ENCODE measurements around the gene UFSP2. TPM values are rescaled to one million over a fixed set of nuclear protein-coding genes. Genes with fewer than 3 reads are reported as not detected.

UFSP2 gene, protein sequence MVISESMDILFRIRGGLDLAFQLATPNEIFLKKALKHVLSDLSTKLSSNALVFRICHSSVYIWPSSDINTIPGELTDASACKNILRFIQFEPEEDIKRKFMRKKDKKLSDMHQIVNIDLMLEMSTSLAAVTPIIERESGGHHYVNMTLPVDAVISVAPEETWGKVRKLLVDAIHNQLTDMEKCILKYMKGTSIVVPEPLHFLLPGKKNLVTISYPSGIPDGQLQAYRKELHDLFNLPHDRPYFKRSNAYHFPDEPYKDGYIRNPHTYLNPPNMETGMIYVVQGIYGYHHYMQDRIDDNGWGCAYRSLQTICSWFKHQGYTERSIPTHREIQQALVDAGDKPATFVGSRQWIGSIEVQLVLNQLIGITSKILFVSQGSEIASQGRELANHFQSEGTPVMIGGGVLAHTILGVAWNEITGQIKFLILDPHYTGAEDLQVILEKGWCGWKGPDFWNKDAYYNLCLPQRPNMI
- 21.1 and 22.1 TPM in 2 replicates for total RNA-seq (ENCODE audit: low replicate concordance)
- long read RNA-seq, transcript UFSP2-201 (12 exons, 1,630 nt): major isoform, 89 of 107 reads
- long read RNA-seq, partial matches to known transcripts: 5 of 107 reads
- long read RNA-seq, other reads (novel, unspliced or antisense): 11 of 107 reads

DNA sequence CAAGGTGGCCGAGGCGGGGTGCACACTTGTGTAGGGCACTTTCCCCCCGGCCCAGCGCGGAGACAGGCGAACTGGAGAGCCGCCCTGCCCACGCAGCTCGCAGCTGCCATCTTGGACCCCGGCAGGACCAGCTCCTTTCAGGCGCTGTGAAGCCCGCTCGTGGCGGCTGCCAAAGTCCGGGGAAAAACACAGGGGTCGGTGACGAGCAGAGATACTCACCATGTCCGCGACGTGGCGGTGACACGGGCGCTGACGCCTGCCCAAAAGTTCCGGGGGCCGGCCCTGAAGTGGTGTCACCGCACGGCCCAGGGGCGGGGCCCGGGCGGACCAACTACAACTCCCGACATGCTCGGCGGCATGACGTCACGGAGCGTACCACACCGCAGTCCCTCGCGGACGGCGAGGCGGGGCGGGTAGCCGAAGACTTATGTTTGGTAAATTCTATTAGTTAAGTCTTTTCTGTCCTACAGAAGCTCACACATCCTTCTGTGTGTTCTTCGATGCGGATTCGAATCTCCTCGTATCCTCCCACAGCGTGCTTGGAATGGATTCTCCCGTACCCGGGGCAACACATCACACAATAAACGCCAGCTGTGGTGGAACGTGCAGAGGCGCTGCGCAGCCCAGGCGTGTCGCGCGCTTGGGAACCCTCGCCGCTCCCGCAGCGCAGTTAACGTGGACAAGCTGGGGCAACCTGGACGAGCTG lies at the start of gene UFSP2:
Gene UFSP2, minus strand, starts transcription at position 318 of the 706 bp plus-strand sequence. Its CDS starts 96 bp downstream, at position 222.
- H3K4me1 Mint-ChIP-seq (ENCODE audit: unreplicated experiment): peaks cover 16% of the 10 kb centered on the region
- DNase-seq (ENCODE audit: extremely low spot score, unreplicated experiment): peak; percentile 90
- peaks cover 8% of the 10 kb centered on the region for H3K36me3 Mint-ChIP-seq
- TF ChIP-seq, protein P1, sequence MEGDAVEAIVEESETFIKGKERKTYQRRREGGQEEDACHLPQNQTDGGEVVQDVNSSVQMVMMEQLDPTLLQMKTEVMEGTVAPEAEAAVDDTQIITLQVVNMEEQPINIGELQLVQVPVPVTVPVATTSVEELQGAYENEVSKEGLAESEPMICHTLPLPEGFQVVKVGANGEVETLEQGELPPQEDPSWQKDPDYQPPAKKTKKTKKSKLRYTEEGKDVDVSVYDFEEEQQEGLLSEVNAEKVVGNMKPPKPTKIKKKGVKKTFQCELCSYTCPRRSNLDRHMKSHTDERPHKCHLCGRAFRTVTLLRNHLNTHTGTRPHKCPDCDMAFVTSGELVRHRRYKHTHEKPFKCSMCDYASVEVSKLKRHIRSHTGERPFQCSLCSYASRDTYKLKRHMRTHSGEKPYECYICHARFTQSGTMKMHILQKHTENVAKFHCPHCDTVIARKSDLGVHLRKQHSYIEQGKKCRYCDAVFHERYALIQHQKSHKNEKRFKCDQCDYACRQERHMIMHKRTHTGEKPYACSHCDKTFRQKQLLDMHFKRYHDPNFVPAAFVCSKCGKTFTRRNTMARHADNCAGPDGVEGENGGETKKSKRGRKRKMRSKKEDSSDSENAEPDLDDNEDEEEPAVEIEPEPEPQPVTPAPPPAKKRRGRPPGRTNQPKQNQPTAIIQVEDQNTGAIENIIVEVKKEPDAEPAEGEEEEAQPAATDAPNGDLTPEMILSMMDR (conservative IDR thresholded peaks at IDR 0.05): peak; percentile 18
- H3K27me3 Mint-ChIP-seq: no peaks in the 10 kb centered on the region
- peak within 1 kb of the TSS; percentile 96 for H3K27ac Mint-ChIP-seq
- H3K9me3 Mint-ChIP-seq: no peaks in the 10 kb centered on the region
- peak within 1 kb of the TSS; percentile 95 for H3K4me3 Mint-ChIP-seq

DNA sequence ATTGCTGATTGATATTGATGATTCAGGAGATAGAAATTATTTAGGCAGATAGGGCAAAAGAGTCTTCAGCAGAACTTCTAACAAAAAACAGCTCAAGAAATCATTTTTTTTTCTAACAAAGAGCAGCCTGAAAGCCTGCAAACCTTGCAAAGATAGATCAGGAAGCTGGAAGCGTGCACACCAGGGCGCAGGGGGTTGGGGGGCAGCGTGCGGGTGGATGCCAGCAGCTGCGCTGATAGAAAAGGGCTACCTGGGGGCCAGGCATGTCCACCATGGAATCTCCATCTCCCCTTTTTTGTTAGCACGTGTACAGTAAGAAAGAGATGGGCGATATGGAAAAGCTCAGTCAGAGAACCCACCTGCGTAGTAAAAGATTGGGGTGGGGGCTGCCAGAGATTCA lies 47.5 kb upstream of the UFSP2 start:
- Mint-ChIP-seq H3K4me3 (no peak overlapping the region), H3K36me3 (no peaks in the 10 kb centered on the region), H3K4me1 (ENCODE audit: unreplicated experiment) (peaks cover 6% of the 10 kb centered on the region), H3K9me3 (no peaks in the 10 kb centered on the region), H3K27me3 (peaks cover 32% of the 10 kb centered on the region), H3K27ac (no peak overlapping the region)
- DNase-seq (ENCODE audit: extremely low spot score, unreplicated experiment): no peak
- TF ChIP-seq, protein P1 (conservative IDR thresholded peaks at IDR 0.05): no peak

DNA sequence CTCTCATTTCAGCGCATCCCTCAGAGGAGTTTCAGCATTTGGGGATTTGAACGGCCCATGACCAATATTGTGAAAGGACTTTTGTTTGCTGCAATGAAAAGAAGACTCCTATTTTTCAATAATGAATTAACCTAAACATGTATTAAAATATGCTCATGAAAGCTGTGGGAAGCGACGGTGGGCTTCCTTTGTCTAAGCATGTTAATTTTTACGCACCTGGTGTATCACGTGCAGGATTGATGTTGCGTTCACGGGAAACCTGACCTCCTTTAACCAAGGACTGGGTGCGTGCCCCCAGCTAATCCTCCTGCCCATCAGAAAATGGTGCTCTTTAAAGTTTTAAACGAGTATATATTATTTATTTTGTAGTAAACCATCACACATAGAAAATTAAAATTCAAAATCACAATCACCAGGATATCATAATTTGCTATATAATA lies 46.4 kb upstream of the UFSP2 start:
- H3K27ac Mint-ChIP-seq: peak overlapping the region; percentile 71
- TF ChIP-seq, protein P1 (conservative IDR thresholded peaks at IDR 0.05): no peak
- H3K9me3 Mint-ChIP-seq: no peaks in the 10 kb centered on the region
- H3K4me1 Mint-ChIP-seq (ENCODE audit: unreplicated experiment): peaks cover 6% of the 10 kb centered on the region
- H3K36me3 Mint-ChIP-seq: no peaks in the 10 kb centered on the region
- peaks cover 37% of the 10 kb centered on the region for H3K27me3 Mint-ChIP-seq
- DNase-seq (ENCODE audit: extremely low spot score, unreplicated experiment): no peak
- H3K4me3 Mint-ChIP-seq: peak overlapping the region; percentile 94

DNA sequence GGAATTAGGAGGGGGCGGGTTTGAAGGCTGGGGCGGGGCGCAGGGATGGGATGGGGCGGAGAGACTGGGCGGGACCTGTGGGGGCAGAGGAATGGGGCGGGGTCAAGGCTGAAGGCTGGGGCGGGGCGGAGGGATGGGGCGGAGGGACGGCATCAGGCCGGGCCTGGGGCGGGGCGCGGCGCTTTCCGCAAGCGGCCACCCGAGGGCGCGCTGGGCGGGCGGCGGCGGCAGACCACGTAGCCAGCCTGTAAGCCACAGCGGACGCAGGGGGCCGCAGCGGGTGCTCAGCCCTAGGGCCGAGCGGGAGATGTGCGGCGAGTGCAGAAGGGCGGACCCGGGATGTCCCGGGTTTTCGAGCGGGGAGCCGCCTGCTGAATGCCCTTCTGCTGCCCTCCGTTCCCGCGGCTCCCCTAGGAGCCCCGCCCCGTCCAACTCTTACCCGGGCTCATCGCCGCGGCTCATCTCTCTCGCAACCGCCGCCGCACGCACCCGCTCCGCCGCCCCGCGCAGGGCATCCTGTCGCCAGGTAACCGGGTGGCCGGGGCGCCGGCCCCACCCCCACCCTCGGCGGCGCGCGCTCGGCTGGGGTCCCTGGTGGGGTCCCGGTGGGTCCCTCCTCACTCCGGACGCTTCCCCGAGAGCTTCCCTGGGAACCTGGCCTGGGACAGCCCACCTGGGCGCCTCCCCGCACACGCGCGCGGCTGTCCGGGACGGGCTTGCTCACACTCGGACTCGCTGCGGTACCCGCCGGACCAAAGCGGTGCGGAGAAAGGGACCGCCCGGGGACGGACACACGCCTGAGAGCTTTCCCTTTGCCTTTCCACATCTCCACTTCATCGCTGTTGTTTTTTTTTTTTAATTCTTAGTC lies 45.7 kb upstream of the UFSP2 start, which contains the start of gene CCDC110:
Gene CCDC110, minus strand, starts transcription at position 499 of the 868 bp plus-strand sequence. Its CDS starts 50 bp downstream, at position 449.
- peak within 1 kb of the TSS; percentile 71 for H3K27ac Mint-ChIP-seq
- H3K27me3 Mint-ChIP-seq: peaks cover 39% of the 10 kb centered on the region
- no peaks in the 10 kb centered on the region for H3K36me3 Mint-ChIP-seq
- TF ChIP-seq, protein P1 (conservative IDR thresholded peaks at IDR 0.05): peak; percentile 79
- DNase-seq (ENCODE audit: extremely low spot score, unreplicated experiment): peak; percentile 93
- H3K4me3 Mint-ChIP-seq: peak within 1 kb of the TSS; percentile 94
- H3K4me1 Mint-ChIP-seq (ENCODE audit: unreplicated experiment): peaks cover 6% of the 10 kb centered on the region
- no peaks in the 10 kb centered on the region for H3K9me3 Mint-ChIP-seq

Measured in type B pancreatic cell (in vitro differentiated cells).